ENCODE results near the gene FARP2.
A peak's percentile ranks its signal among the peaks of the same experiment; 100 is the strongest.

FARP2 gene

DNA sequence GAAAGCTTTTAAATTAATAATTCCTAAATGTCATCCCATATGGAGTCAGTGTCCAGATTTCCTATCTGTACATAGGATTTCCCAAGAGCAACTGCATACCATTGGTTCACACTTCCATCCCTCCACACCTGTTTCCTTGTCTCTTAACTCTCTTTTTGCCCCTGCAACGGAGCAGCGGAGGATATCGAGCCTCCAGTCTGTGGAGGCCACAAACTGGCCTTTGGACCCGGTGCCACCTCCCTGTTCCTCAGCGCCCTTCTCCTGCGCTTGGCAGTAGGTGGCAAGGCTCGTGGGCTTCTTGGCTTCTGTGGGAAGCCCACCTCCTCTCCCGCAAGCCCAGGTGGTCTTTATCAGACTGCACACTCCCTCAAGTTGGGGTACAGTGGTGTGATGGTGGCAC lies 176.1 kb downstream of the FARP2 start:
- no peak for DNase-seq (ENCODE audit: low read depth, low spot score)

DNA sequence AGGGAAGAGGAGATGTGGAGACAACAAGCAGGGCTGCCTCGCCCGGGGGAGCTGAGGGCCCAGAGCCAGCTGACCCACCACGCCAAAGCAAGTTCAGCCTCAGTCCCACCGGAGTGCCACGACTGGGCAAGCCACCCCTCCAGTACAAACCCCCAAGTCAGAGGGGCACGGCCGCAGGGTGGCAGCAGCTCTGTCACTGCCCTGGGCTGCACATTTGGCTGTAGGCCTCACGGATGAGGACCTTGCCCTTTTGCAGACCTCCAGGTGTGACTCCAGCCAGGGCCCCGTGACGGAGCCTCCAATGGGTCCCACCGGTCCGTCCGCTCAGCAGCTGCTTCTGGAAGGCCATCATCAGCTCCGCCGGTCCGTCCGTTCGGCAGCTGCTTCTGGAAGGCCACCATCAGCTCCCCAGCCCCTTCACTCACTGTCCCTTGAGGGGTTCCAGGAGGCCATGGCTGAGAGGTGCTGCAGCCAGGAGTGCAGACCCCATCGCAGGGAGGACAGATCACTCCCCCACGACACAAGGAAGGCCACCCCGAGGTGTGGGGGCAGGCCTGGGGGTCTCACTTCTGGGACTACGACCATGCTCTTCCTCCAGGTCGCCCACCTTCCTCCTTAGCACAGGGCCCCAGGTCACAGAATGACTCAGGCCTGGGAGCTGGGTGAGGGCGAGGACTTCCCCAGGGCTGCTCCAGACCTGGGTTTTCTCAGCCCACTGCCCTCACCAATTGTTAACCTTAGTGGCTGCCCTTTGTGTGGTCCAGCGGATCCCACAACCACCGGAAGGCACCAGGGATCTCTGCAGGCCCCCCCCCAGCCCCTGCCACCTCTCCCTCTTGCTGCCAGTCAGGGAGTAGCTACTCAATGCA lies 176.9 kb downstream of the FARP2 start:
- DNase-seq (ENCODE audit: low read depth, low spot score), result no peak

DNA sequence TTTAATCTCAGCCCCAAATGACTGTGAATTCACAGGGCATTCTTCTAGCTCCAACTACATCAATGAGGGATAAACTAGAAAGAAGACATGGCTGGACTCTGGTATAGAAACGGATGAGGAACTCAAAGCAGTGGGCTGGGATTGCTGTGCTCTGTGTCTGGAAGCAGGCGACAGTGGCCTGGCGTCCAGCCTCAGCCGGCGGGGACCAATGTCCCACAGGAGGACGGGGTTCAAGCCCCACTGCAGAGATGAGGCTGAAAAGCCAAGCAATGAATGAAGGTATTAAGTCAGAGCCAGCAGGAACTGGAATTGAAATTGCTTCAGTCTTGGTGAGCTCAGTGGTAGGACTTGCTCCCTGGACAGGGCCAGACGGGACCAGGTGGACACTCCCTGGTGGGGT lies 178.2 kb downstream of the FARP2 start:
- no peak for DNase-seq (ENCODE audit: low read depth, low spot score)

DNA sequence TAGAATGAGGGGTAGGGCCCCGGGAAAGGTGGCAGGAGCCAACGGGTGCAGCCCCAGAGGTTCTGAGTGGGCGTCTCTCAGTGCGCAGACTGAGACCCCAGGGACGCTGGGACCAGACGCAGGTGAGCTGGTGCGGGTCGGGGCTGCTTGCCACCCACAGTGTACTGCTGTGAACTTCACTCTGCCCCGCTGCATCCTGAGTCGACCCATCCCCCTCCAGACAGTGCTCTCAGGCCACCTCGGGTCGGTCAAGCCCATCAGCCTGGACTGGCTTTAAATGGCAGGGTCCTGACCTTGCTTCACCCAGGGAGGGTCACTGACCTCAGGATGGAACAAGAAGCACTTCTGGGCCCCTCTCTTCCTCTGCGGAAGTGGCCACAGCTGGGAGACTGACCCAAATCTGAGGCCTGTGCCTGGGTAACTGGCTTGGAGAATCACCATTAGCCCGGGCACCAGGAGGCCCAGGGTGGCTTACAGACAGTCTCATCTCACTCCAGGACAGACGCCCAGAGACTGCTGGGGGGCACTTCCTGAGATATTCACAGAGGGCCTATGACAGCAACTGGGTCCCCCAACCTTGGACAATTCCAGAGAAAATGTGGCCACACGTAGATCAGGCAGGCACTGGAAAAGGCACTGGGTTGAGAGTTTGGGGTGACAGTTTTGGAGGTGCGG lies 178.8 kb downstream of the FARP2 start:
- DNase-seq (ENCODE audit: low read depth, low spot score), result no peak

DNA sequence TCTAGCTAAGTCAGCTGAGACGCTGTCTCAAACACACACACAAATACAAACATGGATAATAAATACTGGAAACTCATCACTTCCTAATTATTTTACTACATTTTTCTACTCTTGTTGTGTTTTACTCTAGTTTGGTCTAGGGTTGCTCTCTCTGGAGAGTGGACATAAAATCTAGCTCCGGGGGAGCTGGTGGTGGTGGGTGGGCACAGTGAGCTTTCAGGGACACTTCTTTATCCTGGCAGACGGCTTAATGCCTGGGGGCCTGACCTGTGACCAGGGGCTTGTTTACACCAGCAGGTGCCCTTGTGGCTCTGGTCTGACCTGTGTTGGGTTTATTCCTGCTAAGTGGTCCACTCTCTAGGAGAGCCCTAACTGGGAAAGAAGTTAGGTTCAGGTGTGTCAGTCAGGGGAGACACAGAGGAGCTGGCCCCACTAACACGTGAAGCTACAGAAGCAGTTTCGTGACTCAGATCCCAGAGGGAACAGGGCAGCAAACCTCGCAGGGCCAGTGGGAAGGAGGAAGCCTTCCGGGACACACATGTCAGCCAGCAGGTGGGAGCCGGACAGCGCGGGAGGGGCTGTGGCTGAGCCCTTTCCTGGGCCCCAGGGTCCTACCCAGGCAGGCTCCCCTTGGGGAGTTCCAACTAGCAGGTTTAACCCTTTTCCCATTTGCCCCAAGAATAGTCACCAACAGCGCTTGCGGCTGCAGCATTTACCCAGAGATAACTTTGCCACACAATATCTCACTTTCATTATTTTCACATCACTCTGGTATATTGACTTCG lies 180.0 kb downstream of the FARP2 start:
- DNase-seq (ENCODE audit: low read depth, low spot score), result no peak

DNA sequence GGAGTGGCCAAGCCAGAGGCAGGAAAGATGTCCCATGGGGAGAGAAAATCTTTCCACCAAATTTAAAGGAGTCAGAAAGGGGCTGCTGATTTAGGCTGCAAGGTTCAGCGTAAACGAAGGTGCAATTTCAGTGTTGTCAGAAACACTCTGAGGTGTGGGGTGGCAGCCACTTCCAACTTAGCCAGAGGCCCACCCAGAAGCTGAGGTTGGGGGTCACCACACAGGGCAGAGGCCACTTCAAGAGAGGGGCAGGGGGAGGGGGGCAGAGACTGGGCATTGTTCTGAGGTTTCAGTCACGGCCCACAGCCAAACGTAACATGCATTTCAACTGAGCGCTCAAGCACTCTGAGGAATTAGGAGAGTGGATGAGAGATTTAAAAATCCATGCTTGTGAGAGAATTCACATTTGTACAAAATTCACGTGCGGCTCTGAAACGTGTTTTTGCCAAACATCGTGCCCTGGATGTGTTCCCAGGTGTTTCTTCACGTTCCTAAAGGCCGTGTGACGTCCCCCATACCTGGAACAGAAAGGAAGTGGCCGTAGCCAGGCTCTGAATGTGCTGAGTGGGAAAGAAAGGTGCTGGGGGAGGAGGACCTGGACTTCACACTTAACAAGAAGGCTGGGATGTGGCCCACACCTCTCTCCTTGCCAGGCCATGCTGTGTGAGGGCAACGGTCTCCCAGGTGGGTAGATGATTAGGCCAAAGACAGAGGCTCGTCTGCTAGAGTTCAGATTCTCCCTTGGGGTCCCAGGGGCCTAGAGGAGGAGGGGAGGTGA lies 182.9 kb downstream of the FARP2 start:
- DNase-seq (ENCODE audit: low read depth, low spot score), result no peak

DNA sequence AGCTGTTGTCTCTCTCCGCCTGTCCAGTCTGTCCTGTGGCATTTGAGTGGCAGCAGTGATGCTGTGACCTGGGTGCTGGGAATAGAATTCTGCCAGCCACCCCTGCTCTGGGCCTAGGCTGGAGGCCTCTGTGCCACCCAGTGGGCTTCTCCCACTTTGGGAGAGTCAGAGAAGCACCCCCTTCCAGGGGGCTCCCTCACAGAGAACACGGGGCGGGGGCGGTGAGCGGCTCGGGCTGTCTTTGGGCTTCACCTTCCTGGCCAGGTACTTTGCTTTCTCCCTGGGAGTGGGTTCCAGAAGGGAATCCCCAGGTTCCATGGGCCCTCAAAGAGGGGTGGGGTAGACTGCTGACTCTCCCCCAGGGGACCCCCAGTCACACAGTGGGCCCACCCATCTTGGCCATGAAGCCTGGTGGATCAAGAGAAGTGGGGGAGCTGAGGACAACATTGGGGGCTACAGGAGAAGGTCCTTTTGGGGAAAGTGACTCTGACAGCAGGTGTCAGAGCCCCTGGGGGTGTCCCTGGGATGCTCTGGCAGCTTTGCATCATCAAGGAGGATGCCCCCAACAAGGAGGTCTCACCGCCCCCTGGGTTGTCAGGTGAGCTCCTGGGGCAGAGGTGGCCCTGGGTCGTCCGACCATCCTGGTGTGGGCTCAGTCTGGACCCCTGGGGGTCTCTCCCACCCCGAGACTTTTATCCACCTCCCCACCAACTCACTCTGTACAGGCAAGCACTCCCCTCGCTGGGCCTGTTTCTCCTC lies 183.7 kb downstream of the FARP2 start:
- no peak for DNase-seq (ENCODE audit: low read depth, low spot score)

DNA sequence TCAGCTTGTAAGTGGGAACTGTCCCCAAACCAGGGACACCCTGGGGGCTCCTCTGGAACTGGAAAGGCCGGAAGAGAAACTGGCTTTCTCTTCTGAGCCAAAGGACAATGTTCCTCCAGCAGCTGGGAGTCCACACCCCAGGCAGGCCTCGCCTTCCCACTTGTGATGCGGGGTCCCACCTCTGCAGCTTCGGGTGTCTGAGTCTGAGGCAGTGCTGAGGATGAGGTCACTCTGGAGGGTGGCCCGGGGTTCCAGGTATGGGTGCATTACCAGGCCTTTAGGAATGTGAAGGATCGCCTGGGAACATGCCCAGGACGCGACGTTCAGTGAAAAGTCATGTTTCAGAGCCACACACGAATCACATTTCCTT lies 184.3 kb downstream of the FARP2 start:
- no peak for DNase-seq (ENCODE audit: low read depth, low spot score)

DNA sequence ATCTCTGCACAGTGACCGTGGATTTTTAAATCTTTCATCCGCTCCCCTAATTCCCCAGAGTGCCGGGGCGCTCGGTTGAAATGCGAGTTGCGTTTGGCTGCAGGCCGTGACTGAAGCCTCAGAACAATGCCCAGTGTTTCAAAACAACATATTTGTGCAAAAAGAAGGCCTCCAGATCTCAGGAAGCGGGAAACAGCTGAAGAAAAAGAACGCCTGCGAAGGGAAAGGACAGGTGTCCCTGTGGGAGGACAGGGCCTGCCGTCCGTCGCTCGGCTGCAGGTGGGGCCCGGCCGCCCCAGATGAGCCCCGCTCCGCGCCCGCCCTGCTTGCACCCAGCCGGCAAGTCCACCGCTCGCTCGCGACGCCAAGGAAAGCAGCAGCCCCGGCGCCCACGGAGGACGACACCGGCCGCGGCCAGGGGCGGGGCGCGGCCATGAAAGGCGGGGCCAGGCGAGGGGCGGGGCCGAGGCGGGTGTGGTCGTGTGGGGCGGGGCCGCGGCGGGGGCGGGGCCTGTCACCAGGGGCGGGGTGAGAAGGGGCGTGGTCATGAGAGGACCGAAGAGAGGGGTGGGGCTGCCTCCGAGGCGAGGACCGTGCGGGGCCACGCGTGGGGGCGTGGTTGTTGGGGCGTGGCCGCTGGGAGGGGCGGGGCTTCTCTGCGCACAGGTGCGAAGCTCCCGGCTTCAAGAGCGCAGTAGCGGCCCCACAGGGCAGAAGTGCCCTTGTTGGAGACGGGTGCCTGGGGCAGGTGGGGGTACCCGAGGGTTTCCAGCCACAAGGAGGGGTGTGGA lies 184.9 kb downstream of the FARP2 start:
- DNase-seq (ENCODE audit: low read depth, low spot score), result peak; percentile 31

DNA sequence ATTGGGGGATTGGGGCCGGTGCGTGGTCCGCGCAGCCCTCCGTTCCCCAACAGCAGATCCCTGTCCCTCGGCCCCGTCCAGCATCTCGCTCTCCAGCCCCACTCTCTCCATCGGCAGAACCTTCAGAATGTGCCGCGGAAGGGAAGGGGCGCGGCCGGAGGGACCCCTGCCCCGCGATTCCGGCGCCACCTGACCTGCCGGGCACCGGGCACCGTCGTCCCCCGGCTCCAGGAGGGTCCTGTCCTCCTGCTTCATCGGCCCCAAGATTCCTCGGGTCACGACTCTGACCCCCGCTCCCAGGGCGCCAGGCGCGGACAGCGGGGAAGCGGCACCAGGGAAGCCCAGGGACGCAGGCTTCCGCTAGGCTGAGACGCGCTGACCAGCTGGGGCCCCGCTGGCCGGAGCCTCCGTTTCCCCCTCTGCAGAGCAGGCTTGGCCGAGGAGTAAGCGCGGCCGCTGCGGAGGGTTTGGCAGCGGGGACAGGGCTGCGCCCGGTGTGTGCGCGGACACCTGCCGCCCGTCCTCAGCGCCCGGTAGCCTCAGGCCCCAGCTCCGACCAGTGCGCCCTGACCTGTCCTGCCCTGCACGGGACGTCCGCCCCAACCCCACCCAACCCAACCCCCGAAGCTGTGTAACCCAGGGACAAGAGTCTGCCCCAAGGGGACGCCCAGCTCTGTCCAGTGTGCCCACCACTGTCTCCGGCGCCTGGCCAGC lies 185.6 kb downstream of the FARP2 start:
- DNase-seq (ENCODE audit: low read depth, low spot score), result no peak

DNA sequence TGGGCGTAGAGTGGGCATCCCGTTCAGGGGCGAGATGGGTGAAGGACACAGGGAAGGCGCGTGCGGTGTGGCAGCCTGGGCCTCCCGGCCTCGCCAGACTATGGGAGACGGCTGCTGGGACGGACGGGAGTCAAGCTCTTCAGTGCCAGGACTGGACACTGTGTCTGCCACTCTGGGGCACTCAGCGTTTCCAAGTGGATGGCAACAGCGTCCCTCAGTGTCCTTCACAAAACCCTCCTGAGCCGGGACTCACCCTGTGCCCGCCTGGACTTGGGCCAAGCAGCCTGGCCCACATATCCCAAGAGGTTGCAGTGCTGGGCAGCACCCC lies 186.2 kb downstream of the FARP2 start:
- no peak for DNase-seq (ENCODE audit: low read depth, low spot score)

Data from activated naive CD8-positive, alpha-beta T cell treated with anti-CD3 and anti-CD28 coated beads, Interleukin-2, amount 50 U/mL, for 16 hours (primary cell).